HepG2 (cell line): Measurements from ENCODE around the gene PLCL2.

Source experiments
- BCLAF1 ChIP-seq: fragments of 450-650 bp; IDR thresholded peaks from 2 replicates; pipeline ENCODE4 v1.6.1; 2017; ENCODE audit warnings: mild to moderate bottlenecking
- CREM ChIP-seq, 2 experiments: sonication (generic) in 1 of 2; formaldehyde crosslinking in 1 of 2; IDR thresholded peaks; 2 replicates each; pipeline versions ENCODE4 v1.4.0 to v1.6.1; 2016 to 2020; ENCODE audit warnings: antibody characterized with exemption in 1 of 2, mild to moderate bottlenecking in 1 of 2, missing genetic modification reagents in 1 of 2
- CTCF ChIP-seq: sonication (generic); formaldehyde crosslinking; IDR thresholded peaks from 2 replicates; pipeline ENCODE4 v1.5.0; 2020; ENCODE audit warnings: mild to moderate bottlenecking, missing genetic modification reagents, moderate library complexity
- FOXJ3 ChIP-seq: sonication (generic); formaldehyde crosslinking; IDR thresholded peaks from 2 replicates; pipeline ENCODE4 v1.4.0; 2020; ENCODE audit warnings: missing genetic modification reagents, mild to moderate bottlenecking, borderline replicate concordance
- RFX1 ChIP-seq: fragments of 450-650 bp; IDR thresholded peaks from 2 replicates; pipeline ENCODE4 v1.6.1; 2017
- SAFB2 ChIP-seq: sonication (generic); formaldehyde crosslinking; IDR thresholded peaks from 2 replicates; pipeline ENCODE4 v1.5.1; 2020; ENCODE audit warnings: missing genetic modification reagents, low read depth, mild to moderate bottlenecking, borderline replicate concordance
- THAP7 ChIP-seq: sonication (generic); formaldehyde crosslinking; IDR thresholded peaks from 2 replicates; pipeline ENCODE4 v1.8.1; 2023; ENCODE audit warnings: mild to moderate bottlenecking, missing genetic modification reagents
- ZBTB1 ChIP-seq: sonication (generic); formaldehyde crosslinking; IDR thresholded peaks from 2 replicates; pipeline ENCODE4 v1.4.0; 2020; ENCODE audit warnings: missing genetic modification reagents, borderline replicate concordance
- ZBTB38 ChIP-seq: sonication (generic); formaldehyde crosslinking; IDR thresholded peaks from 2 replicates; pipeline ENCODE4 v1.5.1; 2020; ENCODE audit warnings: mild to moderate bottlenecking, missing genetic modification reagents
- ZNF12 ChIP-seq: sonication (generic); formaldehyde crosslinking; IDR thresholded peaks from 2 replicates; pipeline ENCODE4 v1.5.0; 2020; ENCODE audit warnings: missing genetic modification reagents
- ZNF18 ChIP-seq: sonication (generic); formaldehyde crosslinking; IDR thresholded peaks from 2 replicates; pipeline ENCODE4 v1.8.0; 2022; ENCODE audit warnings: mild to moderate bottlenecking, missing genetic modification reagents; ENCODE audit not compliant: insufficient replicate concordance
- ZNF253 ChIP-seq: sonication (generic); formaldehyde crosslinking; IDR thresholded peaks from 2 replicates; pipeline ENCODE4 v1.8.0; 2022; ENCODE audit warnings: mild to moderate bottlenecking, missing genetic modification reagents, borderline replicate concordance
- ZNF281 ChIP-seq: sonication (generic); formaldehyde crosslinking; IDR thresholded peaks from 2 replicates; pipeline ENCODE4 v1.4.0; 2020; ENCODE audit warnings: missing genetic modification reagents, borderline replicate concordance
- ZNF777 ChIP-seq: sonication (generic); formaldehyde crosslinking; IDR thresholded peaks from 2 replicates; pipeline ENCODE4 v1.4.0; 2020; ENCODE audit warnings: missing genetic modification reagents

GRCh38 chr3:16840101-16840424 lies 44.7 kb upstream of the PLCL2 start:
- TF ChIP-seq ZNF12 (CRISPR knock-in tag) (no peak), SAFB2 (CRISPR knock-in tag) (no peak), ZNF777 (CRISPR knock-in tag) (no peak), ZNF18 (CRISPR knock-in tag) (no peak), ZNF253 (no peak), RFX1 (no peak), CTCF (CRISPR knock-in tag) (no peak), BCLAF1 (no peak), FOXJ3 (CRISPR knock-in tag) (no peak), ZBTB38 (no peak), ZBTB1 (no peak), THAP7 (CRISPR knock-in tag) (no peak), CREM (IDR thresholded peaks at IDR 0.05) (no peak), CREM (CRISPR knock-in tag; IDR thresholded peaks at IDR 0.05) (no peak), ZNF281 (CRISPR knock-in tag) (no peak)
